HG03460 (cell line): ENCODE measurements around the gene BBS2.

Experiments used
- ATAC-seq: cut with Tn5 transposase; IDR thresholded peaks from one replicate; pipeline ENCODE4 v1.9.1; 2021; ENCODE audit not compliant: unreplicated experiment

Gene BBS2

DNA sequence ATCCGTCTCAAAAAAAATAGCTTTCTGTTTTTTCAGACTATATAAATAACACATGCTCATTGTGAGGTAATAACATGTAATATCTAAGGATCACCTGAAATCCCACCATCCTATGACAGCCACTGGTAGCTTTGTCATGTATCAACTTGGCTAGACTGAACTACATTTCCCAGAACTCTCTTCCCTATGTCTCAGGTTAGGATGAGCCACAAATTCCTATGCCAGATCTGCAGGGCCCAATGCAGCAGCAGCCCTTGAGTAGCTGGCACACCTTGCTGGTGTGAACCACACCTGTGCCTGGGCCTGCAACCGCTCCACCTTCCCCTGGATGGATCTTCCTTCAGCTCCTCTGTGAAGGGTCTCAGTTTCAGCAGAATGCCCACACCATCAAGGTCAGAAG is 40.4 kb downstream of the BBS2 start:
- ATAC-seq = no peak

DNA sequence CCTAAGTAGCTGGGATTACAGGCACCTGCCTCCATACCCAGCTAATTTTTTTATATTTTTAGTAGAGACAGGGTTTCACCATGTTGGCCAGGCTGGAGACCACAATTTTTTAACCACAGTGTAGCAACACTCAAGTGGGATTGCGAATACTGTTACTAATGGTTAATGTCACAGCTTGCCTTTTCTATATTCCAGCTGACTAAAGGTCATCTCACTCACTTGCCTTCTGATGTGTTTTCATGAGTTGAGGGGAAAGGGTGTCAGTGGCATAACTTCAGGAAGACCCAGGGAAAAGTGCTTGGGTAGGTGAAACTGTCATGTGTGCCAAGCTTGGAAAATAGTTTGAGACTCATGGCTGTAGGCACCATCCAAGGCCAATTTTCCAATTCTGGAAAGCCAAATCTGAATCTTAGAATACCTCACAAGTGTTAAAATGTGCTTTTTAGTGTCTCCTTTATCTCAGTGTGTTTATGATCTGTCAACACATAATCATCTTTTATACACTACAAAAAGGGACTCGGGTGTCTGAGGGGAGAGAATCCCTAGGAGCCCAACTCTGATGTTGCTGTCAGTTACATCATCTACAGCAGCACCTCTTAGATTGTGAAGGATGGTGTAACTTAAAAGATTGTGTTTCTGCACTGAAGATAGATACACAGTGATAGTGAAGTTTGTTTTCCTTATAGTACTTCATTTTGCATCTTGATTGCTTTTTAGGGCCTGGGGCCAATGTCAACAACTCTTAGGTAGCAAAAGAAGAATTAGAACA is 41.4 kb downstream of the BBS2 start:
- no peak for ATAC-seq

DNA sequence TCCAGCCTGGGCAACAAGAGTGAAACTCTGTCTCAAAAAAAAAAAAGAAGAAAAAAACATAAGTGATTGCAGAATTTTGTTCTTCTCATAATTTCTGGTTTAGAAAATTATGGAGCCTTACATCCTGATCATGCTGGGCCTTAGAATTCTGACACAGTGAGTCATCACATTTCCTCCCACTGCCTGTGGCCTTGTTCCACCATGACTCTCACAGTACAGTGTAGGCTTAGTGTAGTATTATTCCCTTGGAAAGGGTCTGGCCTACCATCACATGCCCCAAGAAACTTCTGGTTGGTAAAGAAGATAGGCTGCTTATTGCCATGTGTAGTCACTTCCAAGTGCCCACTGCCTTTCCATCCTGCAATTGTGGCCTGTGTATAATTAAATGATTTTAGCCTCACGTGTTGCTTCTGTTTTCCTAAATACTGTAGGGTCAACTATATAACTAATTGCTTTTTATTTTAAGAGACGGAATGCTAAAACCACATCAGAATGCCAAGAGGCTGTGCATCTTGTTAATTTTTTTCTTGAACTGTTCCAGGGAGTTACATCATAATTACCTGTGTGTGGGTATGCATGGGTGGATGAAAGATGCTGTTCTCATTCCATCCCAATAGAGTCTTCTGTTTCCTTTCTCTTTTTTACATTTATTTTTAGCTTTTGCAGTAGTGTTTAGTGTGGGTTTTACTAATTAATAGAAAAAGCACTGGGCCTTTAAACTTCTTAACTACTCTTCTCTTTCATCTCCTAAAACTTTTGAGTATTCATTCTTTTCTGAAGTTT is 42.5 kb downstream of the BBS2 start:
- ATAC-seq = no peak

DNA sequence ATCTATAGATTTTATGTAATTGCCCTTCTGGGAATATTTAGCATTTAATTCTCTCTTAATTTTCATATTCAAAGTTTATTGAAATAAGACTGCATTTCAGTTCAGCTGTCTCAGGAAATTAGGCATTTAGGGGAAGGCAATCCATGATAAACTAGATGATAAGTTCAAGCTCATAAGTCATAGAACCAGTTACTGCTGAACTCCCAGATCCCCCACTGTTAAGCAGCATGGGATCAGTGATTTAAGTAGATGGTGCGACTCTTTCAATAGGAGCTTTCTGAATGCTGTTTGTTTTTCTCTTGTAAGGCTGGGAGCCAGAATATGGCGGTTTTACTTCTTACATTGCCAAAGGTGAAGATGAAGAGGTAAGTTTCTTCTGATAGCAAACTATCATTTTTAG is 44.6 kb downstream of the BBS2 start:
- no peak for ATAC-seq

DNA sequence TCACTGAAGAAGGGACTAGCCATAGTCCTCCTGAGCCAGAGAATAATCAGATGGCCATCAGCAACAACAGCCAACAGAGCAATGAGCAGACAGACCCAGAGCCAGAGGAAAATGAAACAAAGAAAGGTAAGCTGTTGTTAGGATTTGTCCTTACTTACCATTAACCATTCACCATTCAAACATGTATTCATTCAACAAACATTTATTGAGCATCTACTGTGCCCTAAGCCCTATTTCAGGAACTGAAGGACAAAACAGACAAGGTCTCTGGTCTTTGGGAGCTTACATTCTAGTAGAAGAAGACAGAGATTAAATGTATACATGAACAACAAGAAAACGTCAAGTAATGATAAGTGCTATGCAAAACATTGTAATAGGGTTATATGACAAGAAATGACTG is 49.2 kb downstream of the BBS2 start:
- ATAC-seq = no peak

DNA sequence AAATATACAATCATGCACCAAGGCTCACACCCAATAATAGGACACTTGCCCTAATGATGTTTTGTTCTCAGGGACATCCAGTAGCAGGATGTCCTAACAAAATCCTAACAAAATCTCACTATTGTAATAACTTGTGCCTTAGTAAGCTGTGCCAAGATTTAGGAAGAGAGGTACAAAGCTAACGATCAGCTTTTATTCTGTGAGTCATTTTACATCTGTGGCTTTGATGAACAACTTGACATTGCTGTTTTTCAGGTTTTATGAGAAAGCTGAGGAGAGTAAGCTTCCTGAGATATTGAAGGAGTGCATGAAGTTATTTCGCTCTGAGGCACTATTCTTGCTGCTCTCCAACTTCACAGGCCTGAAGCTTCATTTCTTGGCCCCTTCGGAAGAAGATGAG is 49.6 kb downstream of the BBS2 start:
- no peak for ATAC-seq

DNA sequence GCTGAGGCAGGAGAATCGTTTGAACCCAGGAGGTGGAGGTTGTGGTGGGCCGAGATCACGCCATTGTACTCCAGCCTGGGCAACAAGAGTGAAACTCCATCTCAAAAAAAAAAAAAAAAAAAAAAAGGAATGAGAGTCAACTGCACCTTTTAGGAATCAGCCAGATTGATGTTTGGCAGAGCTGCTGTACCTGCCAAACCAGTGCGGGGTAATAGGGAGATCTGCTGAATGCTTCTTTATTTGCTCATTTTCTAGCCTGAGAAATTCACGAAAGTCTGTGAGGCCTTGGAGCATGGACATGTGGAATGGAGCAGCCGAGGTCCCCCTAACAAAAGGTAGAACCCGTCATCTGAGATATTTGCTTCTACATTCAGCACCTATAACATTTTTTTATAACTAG is 50.1 kb downstream of the BBS2 start:
- ATAC-seq = no peak

DNA sequence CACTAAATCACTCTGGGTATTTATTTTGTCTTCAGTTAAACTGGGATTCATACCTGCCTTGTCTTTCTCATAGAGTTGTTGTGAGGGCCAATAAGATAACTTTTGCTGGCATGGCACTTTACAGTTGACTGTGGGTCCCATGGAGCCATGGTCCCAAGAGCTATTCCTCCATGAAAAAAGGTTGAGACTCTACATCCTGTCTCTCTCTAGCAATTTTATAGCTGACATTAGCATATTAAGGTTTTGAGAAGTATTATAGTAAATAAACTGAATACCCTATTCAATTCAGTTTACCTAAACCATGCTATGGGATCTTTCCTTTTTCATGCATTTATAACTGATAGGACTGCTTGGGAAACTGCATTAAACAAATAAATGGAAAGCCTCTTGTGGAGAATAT is 51.0 kb downstream of the BBS2 start:
- ATAC-seq = no peak

DNA sequence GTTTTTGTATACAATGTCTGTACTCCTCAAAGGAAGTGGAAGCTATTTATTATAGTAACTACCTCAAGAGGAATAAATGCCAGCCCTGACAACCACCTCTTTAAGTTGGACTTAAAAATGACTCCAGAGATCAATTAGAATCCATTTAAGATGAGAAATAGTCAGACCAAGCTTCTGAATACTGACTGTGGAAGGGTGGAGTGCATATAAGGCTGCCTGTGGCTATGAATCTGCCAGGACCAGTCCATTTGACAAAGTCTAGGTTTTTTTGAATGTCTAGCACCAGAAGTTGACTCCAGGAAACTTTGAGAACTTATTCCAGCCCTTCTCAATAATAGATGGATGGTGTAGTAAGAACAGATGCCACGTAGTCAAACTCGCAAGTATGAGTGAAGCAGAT is 53.5 kb downstream of the BBS2 start:
- ATAC-seq = no peak

DNA sequence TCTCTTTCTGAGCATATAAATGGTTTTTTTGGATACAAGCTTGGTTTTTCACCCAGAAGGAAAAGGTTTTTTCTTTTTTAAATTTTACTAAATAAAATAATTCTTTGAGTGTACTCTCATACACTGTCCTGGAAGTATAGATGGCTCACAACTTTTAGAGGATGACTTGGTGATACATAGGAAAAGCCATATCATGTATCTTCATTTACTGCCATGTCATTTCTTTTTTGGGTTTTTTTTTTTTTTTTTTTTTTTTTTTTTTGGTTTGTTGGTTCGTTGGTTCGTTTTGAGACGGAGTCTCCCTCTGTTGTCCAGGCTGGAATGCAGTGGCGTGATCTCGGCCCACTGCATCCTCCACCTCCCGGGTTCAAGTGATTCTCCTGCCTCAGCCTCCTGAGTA is 56.7 kb downstream of the BBS2 start:
- ATAC-seq = no peak

DNA sequence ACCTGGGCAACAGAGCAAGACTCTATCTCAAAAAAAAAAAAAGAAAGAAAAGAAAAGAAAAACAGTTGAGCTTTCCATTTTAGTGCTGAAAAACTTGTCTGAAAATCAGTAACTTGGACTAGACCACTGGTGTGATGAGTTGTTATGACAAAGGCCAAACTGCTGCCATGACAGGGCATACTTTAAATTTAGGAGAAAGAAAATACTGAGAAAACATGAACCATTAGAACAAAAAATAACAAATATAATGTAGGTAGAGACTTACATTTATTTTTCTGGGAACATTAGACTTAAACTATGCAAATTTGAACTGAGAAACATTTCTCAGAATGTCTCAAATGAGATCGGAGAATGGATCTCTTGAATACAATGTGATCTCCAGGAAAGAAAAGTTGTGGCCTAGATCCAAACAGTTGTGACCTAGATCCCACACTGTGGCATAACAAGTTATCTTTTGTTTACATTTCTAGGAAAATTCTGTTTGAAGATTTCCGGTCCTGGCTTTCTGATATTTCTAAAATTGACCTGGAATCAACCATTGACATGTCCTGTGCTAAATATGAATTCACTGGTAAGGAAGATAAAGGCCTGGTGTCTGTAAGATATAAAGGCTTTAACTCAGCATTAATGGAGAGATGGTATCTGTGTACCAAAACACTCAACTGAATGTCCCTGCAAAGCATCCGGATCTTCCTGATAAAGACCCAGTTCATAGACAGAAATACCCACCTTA is 57.6 kb downstream of the BBS2 start:
- no peak for ATAC-seq

DNA sequence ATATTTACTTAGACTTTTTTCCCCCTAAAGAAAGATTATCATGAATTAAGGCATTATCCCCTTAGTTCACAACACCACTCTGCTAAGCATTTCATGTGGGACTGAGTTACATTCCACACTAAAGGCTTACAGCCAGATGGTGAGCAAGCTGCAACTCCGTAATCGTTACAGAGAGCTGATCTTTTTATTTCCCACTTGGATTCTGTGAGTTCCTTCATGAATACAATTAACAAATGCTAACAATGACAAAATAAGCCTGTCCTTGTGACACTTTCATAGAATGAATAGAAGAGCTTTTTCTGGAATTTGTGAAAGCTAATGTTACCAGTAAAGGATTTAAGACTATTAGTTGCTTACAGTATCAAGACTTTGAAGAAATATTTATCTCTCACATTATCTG is 59.7 kb downstream of the BBS2 start:
- ATAC-seq = no peak

DNA sequence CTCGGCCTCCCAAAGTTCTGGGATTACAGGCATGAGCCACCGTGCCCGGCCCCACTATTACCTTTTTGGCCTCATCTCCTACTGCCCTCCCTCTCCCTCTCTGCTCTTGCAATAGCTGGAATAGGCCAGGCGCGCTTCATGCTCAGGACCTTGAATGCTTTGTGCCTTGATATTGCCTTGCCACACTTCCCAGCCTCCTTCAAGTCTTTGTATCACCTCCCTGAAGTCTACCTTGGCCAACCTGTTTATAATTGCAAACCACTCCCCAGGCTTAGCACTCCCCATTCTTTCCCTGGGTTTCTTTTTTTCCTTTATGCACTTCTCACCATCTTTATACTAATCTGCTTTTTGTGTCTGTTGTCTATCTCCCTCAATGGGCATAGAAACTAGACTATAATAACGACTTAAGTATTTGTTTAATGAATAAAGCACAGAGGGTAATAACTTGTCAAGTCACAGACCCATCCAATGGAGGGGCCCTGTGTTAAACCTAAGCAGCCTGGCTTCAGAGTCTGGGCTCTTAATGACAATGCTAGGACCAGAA is 61.8 kb downstream of the BBS2 start:
- ATAC-seq = no peak

DNA sequence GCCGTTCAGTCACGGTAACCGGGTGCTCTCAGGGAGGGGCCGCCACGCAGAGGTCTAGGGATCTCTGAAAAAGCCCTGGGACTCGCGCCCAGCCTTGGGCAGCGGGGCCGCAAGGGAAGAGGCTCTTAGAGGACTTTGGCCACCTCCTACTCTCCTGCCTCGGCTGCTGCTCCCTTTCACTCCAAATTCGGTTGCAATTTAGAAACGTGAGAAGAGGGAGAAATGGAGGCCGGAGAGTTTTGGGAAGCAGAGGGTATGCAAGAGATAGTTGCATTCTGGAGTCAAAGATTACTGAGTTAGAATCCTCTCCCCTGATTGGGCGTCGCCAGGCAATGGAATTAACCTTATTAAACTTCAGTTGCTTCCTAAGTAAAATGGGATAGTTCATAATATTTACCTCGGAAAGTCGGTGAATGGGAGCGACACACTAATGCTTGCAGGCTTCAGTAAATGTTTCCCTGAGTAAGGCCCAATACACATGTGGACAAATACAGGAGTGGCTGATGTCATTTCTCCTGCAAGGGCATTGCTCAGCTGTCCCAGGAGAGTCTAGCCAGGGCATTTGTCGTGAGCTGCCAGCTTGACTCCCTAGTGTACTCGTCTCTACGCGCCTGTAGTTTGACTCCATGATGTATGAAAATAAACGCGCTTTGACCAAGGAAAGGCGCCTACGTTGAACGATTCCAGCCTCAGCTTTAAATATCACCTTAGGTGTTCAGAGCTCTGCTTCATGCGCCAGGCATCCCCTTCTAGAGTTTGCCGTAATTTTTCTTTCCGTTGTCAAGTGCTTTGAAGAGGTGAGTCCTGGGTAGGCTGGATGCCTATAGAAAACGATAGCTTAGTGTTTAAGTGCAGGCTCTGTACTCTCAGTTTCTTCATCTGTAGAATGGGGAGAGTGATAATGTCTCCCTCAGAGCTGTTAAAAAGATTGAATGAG is 67.8 kb downstream of the BBS2 start:
- ATAC-seq = peak; percentile 33

DNA sequence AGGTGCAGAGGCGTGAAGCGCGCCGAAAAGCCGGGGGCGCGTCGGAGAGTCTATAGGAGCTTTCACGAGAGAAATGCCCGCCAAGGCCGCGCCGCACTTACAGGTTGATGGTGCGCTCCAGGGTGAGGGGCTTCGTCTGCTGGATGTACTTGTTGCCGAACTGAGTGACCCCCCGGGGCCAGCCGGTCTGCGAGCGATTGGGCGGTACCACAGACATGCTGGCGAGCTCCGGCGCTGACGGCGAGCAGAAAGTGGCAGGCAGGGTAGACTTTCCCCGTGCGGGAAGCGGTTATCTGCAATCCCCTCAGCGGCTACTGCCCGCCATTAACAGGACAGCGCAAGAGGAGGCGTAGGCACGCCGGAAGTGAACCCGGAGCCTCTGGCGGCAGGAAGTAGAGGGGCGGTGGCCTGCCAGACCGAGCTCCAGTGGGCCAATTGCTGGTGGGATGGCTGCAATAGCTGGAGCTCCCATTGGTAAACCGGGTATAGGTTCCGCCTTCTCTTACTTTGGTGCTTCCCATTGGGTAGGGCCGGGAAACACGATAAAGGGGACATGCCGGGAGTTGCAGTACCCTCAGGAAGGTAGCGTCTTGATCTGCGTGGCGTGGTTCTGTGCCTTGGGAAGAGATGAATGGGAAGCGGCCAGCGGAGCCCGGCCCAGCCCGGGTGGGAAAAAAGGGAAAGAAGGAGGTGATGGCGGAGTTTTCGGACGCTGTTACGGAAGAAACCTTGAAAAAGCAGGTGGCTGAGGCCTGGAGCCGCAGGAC is 68.7 kb downstream of the BBS2 start, which contains the start of the genes NUDT21 and OGFOD1:
TSS of gene NUDT21 (minus strand) at position 347 of the 767 bp plus-strand sequence. CDS start at position 217, 130 bp downstream.
TSS of gene OGFOD1 (plus strand) at position 569 of the 767 bp plus-strand sequence. CDS start at position 628, 59 bp downstream.
- peak; percentile 97 for ATAC-seq

DNA sequence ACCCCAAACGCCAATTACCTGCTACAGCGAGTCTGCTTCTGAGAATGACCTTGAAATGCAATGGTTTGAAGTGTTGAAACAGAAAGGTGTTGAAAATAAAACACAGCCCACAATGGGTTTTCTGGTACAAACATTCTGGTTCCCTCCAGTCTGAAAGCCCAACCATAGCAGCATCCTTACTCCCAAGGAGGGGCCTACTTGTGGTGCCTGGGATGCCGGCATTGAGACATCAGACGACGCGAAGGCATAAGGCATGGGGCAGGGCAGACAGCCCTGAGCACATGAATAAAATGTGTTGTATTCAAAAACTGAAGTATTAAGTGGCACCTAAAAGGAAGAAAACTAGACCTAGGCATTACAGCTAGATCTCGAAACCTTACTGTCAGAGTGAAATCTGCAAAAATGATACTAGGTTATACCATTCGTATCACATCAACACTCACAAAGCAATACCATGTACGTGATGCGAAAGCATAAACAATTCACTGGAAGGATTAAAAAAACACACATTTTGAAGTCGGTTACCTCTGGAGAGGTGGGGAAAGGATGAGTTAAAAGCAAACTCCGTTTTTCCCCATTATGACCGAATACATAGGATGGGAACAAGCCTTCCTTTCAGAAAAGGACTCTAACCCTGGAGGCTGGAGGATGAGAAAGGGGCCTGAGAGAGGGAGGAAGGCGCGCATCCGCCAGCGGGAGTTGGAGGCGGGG is 69.4 kb downstream of the BBS2 start:
- ATAC-seq = no peak

DNA sequence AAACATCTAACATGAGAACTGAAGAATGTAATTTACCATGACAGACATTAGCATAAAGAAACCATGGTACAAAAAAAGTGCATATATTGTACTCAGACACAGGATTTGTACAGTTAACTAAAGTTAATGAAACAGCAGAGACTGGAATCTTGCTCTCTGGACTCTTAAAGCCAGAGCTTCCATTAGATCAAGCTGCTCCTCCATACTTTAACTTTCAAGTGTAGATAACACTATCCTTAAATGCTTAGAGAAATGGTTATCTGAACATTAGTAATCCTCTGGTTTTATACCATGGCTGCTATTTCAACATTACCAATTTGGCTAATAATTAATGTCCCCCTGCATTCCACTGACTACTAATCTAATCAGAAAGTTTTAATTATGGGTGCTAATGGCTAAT is 71.8 kb downstream of the BBS2 start:
- ATAC-seq = no peak

DNA sequence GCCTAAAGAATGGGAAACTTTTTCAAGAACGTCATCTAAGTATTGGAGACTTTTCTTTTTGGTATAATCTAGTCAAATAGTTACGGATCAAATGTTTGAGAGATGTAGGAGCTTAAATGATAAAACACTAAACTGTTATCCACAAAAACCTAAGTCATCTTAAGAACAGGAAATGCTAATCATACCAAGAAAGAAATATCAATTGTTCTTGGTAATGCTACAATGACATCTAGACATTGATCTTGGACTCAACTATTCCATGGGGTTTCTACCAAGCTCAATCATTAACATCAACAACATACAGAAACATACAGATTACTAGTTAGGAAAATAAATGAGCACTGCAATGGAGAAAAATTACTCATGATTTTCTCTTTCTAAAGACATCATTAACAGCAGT is 72.5 kb downstream of the BBS2 start:
- ATAC-seq = no peak

DNA sequence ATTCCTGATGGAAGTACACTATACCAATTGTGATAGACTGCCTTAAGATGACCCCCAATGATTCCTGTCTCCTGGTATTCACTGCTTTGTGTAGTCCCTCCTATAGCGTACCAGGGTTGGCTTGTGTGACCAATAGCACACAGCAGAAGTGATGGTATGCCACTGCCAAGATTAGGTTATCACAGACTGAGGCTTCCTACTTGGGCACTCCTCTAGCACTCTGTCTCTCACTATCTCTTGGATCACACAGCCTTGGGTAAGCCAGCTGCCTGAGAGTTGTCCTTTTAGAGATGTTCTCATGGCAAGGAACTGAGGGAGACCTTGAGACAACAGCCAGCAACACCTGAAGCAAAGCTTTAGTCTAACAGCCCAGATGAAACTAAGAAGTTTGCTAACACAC is 81.8 kb downstream of the BBS2 start:
- no peak for ATAC-seq
